NB4 (cell line): ENCODE results near the gene CMYA5.

Source experiments
- CTCF ChIP-seq: IDR thresholded peaks from one replicate; pipeline ENCODE4 v1.5.1; 2012; ENCODE audit warnings: low read depth, low read length
- MAX ChIP-seq: IDR thresholded peaks from 2 replicates; pipeline ENCODE4 v1.6.1; 2011; ENCODE audit warnings: low read depth, low read length
- MYC ChIP-seq: IDR thresholded peaks from 2 replicates; pipeline ENCODE4 v1.6.1; 2011; ENCODE audit warnings: low read depth, low read length
- POLR2A ChIP-seq: IDR thresholded peaks from 2 replicates; pipeline ENCODE4 v1.6.1; 2011; ENCODE audit warnings: mild to moderate bottlenecking; ENCODE audit not compliant: insufficient read length; ENCODE audit errors: extremely low read depth

GRCh38 chr5:79695526-79695925 is 5.9 kb downstream of the CMYA5 start:
- TF ChIP-seq CTCF (no peak), POLR2A (no peak), MAX (no peak), MYC (no peak)
